H9 (cell line): Measurements from ENCODE around the gene SCFD2. TPM values are rescaled to one million over a fixed set of nuclear protein-coding genes. Genes with fewer than 3 reads are reported as not detected.

Experiments used
- DNase-seq: peaks from one replicate; pipeline ENCODE4 v3.0.0-alpha.2; 2017
- H2AFZ ChIP-seq: one replicate; pipeline ENCODE4 v1.6.1; 2013; ENCODE audit warnings: mild to moderate bottlenecking, low read length, control low read depth, moderate library complexity
- H2AK5ac ChIP-seq: 2 replicates; pipeline ENCODE4 v1.6.1; 2013; ENCODE audit warnings: low read length, control low read depth, mixed read lengths; ENCODE audit not compliant: insufficient read length
- H2BK120ac ChIP-seq: one replicate; pipeline ENCODE4 v1.6.1; 2013; ENCODE audit warnings: low read depth, mild to moderate bottlenecking, low read length, control low read depth, inconsistent platforms; ENCODE audit not compliant: poor library complexity, severe bottlenecking
- H2BK12ac ChIP-seq: 2 replicates; pipeline ENCODE4 v1.6.1; 2013; ENCODE audit warnings: low read length, control low read depth, mixed read lengths, low read depth; ENCODE audit not compliant: insufficient read length
- H2BK15ac ChIP-seq: 2 replicates; pipeline ENCODE4 v1.6.1; 2013; ENCODE audit warnings: low read depth, low read length, control low read depth
- H2BK20ac ChIP-seq: one replicate; pipeline ENCODE4 v1.6.1; 2013; ENCODE audit warnings: low read depth, mild to moderate bottlenecking, low read length, control low read depth, inconsistent platforms; ENCODE audit not compliant: poor library complexity, severe bottlenecking
- H2BK5ac ChIP-seq: 2 replicates; pipeline ENCODE4 v1.6.1; 2013; ENCODE audit warnings: low read length, control low read depth, mixed read lengths; ENCODE audit not compliant: insufficient read length
- H3K14ac ChIP-seq: 2 replicates; pipeline ENCODE4 v1.6.1; 2013; ENCODE audit warnings: low read length, control low read depth; ENCODE audit not compliant: insufficient read depth
- H3K18ac ChIP-seq: 2 replicates; pipeline ENCODE4 v1.6.1; 2013; ENCODE audit warnings: low read depth, mild to moderate bottlenecking, mixed read lengths, low read length, control low read depth; ENCODE audit not compliant: insufficient read length
- H3K23ac ChIP-seq: 2 replicates; pipeline ENCODE4 v1.6.1; 2013; ENCODE audit warnings: low read length, control low read depth, mixed read lengths, low read depth; ENCODE audit not compliant: insufficient read length
- H3K23me2 ChIP-seq: 2 replicates; pipeline ENCODE4 v1.6.1; 2013; ENCODE audit warnings: low read depth, mild to moderate bottlenecking, mixed read lengths, low read length, control low read depth; ENCODE audit not compliant: insufficient read length, poor library complexity, severe bottlenecking
- H3K27ac ChIP-seq: 2 replicates; pipeline ENCODE4 v1.5.1; 2013; ENCODE audit warnings: low read length, control low read depth, mixed read lengths, low read depth; ENCODE audit not compliant: insufficient read length
- H3K27me3 ChIP-seq: 2 replicates; pipeline ENCODE4 v1.6.1; 2013; ENCODE audit warnings: low read length, control low read depth, inconsistent platforms; ENCODE audit not compliant: insufficient read depth
- H3K4ac ChIP-seq: 2 replicates; pipeline ENCODE4 v1.6.1; 2013; ENCODE audit warnings: low read depth, mild to moderate bottlenecking, control low read depth, inconsistent platforms, low read length, moderate library complexity
- H3K4me1 ChIP-seq: 2 replicates; pipeline ENCODE4 v1.6.1; 2013; ENCODE audit warnings: low read length, control low read depth, inconsistent platforms; ENCODE audit not compliant: insufficient read depth
- H3K4me2 ChIP-seq: 2 replicates; pipeline ENCODE4 v1.6.1; 2013; ENCODE audit warnings: low read length, control low read depth, mixed read lengths; ENCODE audit not compliant: insufficient read length, insufficient read depth
- H3K56ac ChIP-seq: 2 replicates; pipeline ENCODE4 v1.6.1; 2013; ENCODE audit warnings: low read depth, mild to moderate bottlenecking, mixed read lengths, low read length, control low read depth; ENCODE audit not compliant: insufficient read length
- H3K79me1 ChIP-seq: 2 replicates; pipeline ENCODE4 v1.6.1; 2013; ENCODE audit warnings: low read depth, mild to moderate bottlenecking, moderate library complexity, low read length, control low read depth, inconsistent platforms; ENCODE audit not compliant: insufficient read depth, poor library complexity, severe bottlenecking
- H3K79me2 ChIP-seq: 2 replicates; pipeline ENCODE4 v1.6.1; 2013; ENCODE audit warnings: low read length, control low read depth, inconsistent platforms; ENCODE audit not compliant: insufficient read depth
- H3K9ac ChIP-seq: 2 replicates; pipeline ENCODE4 v1.6.1; 2013; ENCODE audit warnings: low read length, control low read depth, mixed read lengths; ENCODE audit not compliant: insufficient read length; ENCODE audit errors: extremely low read depth
- H3K9me3 ChIP-seq: one replicate; pipeline ENCODE4 v1.6.1; 2013; ENCODE audit warnings: low read depth, low read length, inconsistent platforms; ENCODE audit not compliant: control insufficient read depth
- H3T11ph ChIP-seq: one replicate; pipeline ENCODE4 v1.6.1; 2013; ENCODE audit warnings: mild to moderate bottlenecking, low read length, control low read depth, inconsistent platforms
- H4K20me1 ChIP-seq: one replicate; pipeline ENCODE4 v1.6.1; 2013; ENCODE audit not compliant: control insufficient read depth, insufficient read length, insufficient read depth
- H4K5ac ChIP-seq: 2 replicates; pipeline ENCODE4 v1.6.1; 2013; ENCODE audit warnings: low read depth, mild to moderate bottlenecking, mixed read lengths, low read length, control low read depth; ENCODE audit not compliant: insufficient read length
- H4K8ac ChIP-seq: replicated peaks from 2 replicates; pipeline ENCODE4 v1.6.1; 2013; ENCODE audit warnings: low read length, control low read depth, mixed read lengths, low read depth; ENCODE audit not compliant: insufficient read length
- H4K91ac ChIP-seq: 2 replicates; pipeline ENCODE4 v1.6.1; 2013; ENCODE audit warnings: low read depth, mild to moderate bottlenecking, moderate library complexity, mixed read lengths, low read length, control low read depth; ENCODE audit not compliant: insufficient read length
- H3K27ac Mint-ChIP-seq, 3 experiments: 2 replicates in 2 of 3; 3 replicates in 1 of 3; pipeline ENCODE4 v1.8.0; 2020 to 2021; ENCODE audit warnings: mixed read lengths in 3 of 3, mild to moderate bottlenecking in 1 of 3, moderate library complexity in 1 of 3
- H3K27me3 Mint-ChIP-seq: 2 replicates; pipeline ENCODE4 v1.8.0; 2021; ENCODE audit warnings: low read depth, mild to moderate bottlenecking, moderate library complexity, mixed read lengths
- H3K36me3 Mint-ChIP-seq, 3 experiments: 2 replicates in 2 of 3; 3 replicates in 1 of 3; pipeline ENCODE4 v1.8.0; 2020 to 2021; ENCODE audit warnings: low read depth in 3 of 3, mixed read lengths in 3 of 3; ENCODE audit not compliant: insufficient read depth in 1 of 3
- H3K4me1 Mint-ChIP-seq, 2 experiments: 2 replicates each; pipeline ENCODE4 v1.8.0; 2020; ENCODE audit warnings: mixed read lengths in 2 of 2
- H3K4me3 Mint-ChIP-seq, 2 experiments: 2 replicates in 1 of 2; 3 replicates in 1 of 2; pipeline ENCODE4 v1.8.0; 2020 to 2021; ENCODE audit warnings: mild to moderate bottlenecking in 2 of 2, mixed read lengths in 2 of 2, moderate library complexity in 1 of 2
- H3K9me3 Mint-ChIP-seq, 2 experiments: 2 replicates in 1 of 2; 3 replicates in 1 of 2; pipeline ENCODE4 v1.8.0; 2020; ENCODE audit warnings: mild to moderate bottlenecking in 2 of 2, mixed read lengths in 2 of 2, moderate library complexity in 1 of 2
- CTCF ChIP-seq: fragments of 200-600 bp; sonication (generic); conservative IDR thresholded peaks from 3 replicates; pipeline ENCODE4 v1.8.0; 2021; ENCODE audit warnings: antibody characterized with exemption, mild to moderate bottlenecking
- WGBS: extraction: QIAGEN DNeasy Blood & Tissue Kit; methylation state at CpG from one replicate; pipeline ENCODE4 v1.1.7; 2013; ENCODE audit warnings: missing lambda C conversion rate, low lambda C conversion rate, mixed read lengths; ENCODE audit not compliant: insufficient read length; ENCODE audit errors: extremely low coverage; 5-methylcytosine and 5-hydroxymethylcytosine counted together
- total RNA-seq: library from RNA; stranded (reverse); gene quantifications from 2 replicates; pipeline ENCODE4 v1.2.1, GENCODE V29; 2021

SCFD2 gene
- total RNA-seq, 1 experiment from 2014 or later: 10.1 TPM

GRCh38 chr4:53123819-53124218 lies 242.0 kb downstream of the SCFD2 start:
- Histone ChIP-seq H4K20me1 (no peaks in the 10 kb centered on the region), H3K4me1 (no peaks in the 10 kb centered on the region), H3K56ac (no peak overlapping the region), H2BK5ac (no peak overlapping the region), H3K4me2 (no peak overlapping the region), H3K9ac (no peak overlapping the region), H3K14ac (no peak overlapping the region), H4K8ac (no peak overlapping the region), H2AK5ac (no peak overlapping the region), H2BK20ac (no peak overlapping the region), H3K23ac (no peak overlapping the region), H3K27me3 (no peaks in the 10 kb centered on the region), H3K23me2 (no peaks in the 10 kb centered on the region), H2BK120ac (no peak overlapping the region), H4K91ac (no peak overlapping the region), H3K27ac (no peak overlapping the region), H3T11ph (no peak overlapping the region), H3K79me2 (no peaks in the 10 kb centered on the region), H4K5ac (no peak overlapping the region), H3K9me3 (no peaks in the 10 kb centered on the region), H3K4ac (no peak overlapping the region), H3K18ac (no peak overlapping the region), H2AFZ (no peak overlapping the region), H2BK15ac (no peak overlapping the region), H3K79me1 (no peaks in the 10 kb centered on the region), H2BK12ac (no peak overlapping the region)
- WGBS: no CpG with 5 or more reads among the region's 1 CpG
- no peaks in the 10 kb centered on the region for H3K9me3 Mint-ChIP-seq
- TF ChIP-seq CTCF: no peak
- no peaks in the 10 kb centered on the region for H3K36me3 Mint-ChIP-seq
- H3K4me3 Mint-ChIP-seq: no peak overlapping the region
- H3K4me1 Mint-ChIP-seq: peaks cover 7% of the 10 kb centered on the region in 2 experiments
- DNase-seq: no peak
- no peak overlapping the region for H3K27ac Mint-ChIP-seq
- no peaks in the 10 kb centered on the region for H3K27me3 Mint-ChIP-seq
